ENCODE results near the gene BEST3. TPM values are rescaled to one million over a fixed set of nuclear protein-coding genes. Genes with fewer than 3 reads are reported as not detected.
A peak's percentile ranks its signal among the peaks of the same experiment; 100 is the strongest.

BEST3 gene
- total RNA-seq (2014; rRNA removed; shearing (Covaris generic)), result 0.05 TPM in 1 of 2 replicates, not detected in the other

DNA sequence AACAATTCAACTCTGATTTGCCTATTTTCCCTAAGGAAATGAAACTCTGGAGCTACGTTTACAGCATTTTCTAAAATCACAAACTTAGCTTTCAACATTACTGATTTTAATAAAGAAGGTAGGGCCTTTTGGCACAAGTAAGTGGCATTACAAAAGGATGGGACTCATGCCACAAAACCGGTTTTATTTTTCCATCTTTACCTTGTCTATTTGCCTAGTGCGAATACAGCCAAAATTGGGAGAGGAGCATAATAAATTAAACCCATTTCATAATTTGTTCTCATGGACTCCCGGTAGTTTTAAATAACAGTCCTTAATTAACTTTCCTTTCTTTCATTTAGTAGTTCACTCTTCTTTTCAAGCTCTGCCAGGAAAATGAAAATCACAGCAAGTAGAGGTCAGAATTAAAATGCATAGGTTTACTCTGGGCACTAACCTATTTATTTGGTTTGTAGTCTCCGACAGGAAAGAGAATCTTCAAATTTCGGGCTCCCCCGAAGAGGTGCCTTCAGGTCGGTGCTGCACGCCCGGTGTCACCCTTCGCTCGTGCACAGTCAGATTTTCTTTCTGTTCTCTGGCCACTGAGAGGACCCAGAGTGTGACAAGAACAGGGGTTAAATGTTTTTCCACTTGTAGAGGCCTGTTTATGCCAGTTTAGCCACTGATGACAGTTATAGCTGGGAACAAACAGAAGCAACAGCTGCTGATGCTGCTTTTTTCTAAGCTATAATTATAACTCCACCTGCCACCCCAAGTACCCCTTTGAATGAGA lies at the start of gene BEST3:
TSS of gene BEST3 (minus strand) at position 535 of the 772 bp plus-strand sequence. CDS start 1,505 bp downstream, outside the sequence.
- Histone ChIP-seq H3K9me3 (replicated peaks) (no peaks in the 10 kb centered on the region), H3K4me3 (no peak within 1 kb of the TSS), H3K36me3 (no peaks in the 10 kb centered on the region), H3K4me1 (no peaks in the 10 kb centered on the region), H3K27ac (no peak within 1 kb of the TSS), H3K27me3 (no peaks in the 10 kb centered on the region)
- DNase-seq, result peak; percentile 6 to 29

DNA sequence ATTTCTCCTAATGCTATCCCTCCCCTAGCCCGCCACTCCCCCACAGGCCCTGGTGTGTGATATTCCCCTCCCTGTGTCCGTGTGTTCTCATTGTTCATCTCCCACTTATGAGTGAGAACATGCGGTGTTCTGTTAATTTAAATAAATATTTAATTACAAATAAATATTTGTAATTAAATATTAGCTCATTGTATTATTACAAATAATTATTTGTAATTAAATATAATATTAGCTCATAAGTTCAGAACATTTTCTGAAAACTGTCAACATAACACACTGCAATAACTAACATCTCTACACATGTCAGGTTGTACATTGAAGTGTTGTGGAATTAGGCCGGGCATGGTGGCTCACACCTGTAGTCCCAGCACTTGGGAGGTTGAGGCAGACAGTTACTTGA lies 45.0 kb upstream of the BEST3 start:
- DNase-seq, result no peak

DNA sequence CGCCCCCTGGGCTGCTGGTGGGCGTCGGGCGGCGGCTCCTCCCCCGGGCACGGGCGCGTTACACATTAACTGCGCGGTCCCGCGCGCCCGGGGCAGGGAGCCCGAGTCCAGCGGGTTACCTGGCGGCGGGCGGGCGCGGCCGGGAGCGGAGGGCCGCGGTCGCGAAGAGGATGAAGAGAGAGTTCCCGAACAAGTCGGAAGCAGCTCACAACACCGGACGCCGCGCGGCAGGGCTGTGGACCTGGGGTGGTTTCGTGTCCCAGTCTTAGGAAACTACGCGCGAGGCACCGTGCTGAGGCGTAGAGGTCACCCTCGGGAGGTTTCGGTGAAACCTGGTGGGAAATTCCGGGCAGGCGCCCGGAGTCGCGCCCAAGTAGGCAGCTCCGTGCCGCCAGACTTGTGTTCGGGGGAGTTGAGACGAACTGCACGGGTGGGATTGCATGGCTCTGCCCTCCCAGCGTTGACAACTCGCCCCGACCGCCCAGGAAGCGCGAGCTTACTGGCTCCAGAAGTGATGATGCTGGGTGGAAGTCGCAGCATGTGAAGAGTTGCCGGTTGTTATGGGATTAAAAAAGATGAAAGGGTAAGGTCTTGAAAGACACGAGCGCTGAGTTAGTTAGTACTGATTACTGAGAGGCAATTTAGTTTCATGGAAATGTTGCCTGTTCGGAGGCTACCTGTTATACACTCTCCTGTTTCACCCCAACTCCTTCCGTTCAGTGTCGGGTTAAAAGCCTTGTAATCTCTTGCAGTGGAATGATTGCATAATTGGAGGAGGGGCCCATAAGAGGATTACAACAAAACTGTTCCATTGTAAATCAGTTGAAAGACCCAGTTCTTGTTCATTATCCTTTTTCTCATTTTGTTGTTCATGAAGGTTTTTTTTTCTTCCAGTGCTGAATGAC lies 40.4 kb upstream of the BEST3 start:
- H3K4me1 ChIP-seq, result peaks cover 3% of the 10 kb centered on the region; the same call in 1 of the 2 replicates
- H3K27ac ChIP-seq, result no peak overlapping the region
- H3K4me3 ChIP-seq, result peak overlapping the region; percentile 95

More for the DNA sequence above, 45.0 kb upstream of the BEST3 start:
- Histone ChIP-seq H3K27ac (no peak overlapping the region), H3K4me3 (no peak overlapping the region), H3K4me1 (peaks cover 3% of the 10 kb centered on the region; the same call in 1 of the 2 replicates), H3K36me3 (no peaks in the 10 kb centered on the region), H3K9me3 (replicated peaks) (no peaks in the 10 kb centered on the region), H3K27me3 (no peaks in the 10 kb centered on the region)

DNA sequence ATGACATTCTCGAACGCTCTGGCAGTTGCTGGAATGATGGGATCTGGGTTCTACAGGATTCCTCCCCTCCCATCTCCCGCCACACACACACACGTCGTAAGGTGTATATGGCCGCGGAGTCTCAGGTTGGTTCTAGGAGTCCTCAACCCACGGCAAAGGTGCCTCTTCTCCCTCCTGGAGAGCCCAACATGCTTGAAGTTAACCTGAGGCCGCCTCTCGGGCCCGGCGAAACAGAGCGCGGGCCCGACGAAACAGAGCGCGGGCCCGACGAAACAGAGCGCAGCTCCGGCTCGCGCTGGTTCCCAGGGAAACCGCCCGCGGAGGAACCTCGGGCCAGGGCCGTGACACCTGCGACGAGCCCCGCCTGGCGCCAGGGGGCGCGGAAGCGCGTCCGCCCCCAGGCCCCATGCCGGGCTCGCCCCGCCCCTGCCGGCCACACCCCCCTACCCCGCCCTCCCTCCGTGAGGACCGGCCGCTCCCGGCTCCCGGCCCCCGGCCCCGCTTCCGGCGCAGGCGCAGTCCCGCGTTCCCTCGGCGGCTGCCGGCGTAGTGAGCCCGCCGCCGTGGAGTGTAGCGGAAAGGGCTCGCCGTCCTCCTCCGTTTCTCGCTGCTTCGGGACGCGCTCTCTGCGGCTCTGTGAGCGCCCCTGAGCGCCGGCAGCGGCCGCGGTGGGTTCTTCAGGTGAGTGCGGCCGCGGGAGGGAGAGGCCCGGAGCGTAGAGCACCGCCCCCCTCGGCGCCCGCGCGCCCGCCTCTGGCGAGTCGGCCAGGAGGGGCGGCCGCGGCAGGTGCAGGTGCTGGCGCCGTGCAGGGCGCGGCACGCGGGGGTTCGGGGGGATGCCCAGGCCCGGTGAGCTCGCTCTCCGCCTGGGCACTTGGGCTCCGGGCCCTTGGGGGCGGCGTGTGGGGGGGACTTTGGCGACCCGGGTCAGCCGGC lies 39.5 kb upstream of the BEST3 start, which contains the start of gene RAB3IP:
TSS of gene RAB3IP (plus strand) at position 510 of the 936 bp plus-strand sequence. CDS start 16,549 bp downstream, outside the sequence.
- Histone ChIP-seq H3K27me3 (no peaks in the 10 kb centered on the region), H3K36me3 (no peaks in the 10 kb centered on the region), H3K27ac (no peak within 1 kb of the TSS), H3K9me3 (replicated peaks) (no peaks in the 10 kb centered on the region; the same call in 1 of the 2 replicates), H3K4me1 (peaks cover 3% of the 10 kb centered on the region; the same call in 1 of the 2 replicates), H3K4me3 (peak within 1 kb of the TSS; percentile 95)
- peak; percentile 86 to 87 for DNase-seq

More for the DNA sequence above, 40.4 kb upstream of the BEST3 start:
- H3K36me3 ChIP-seq, result no peaks in the 10 kb centered on the region
- H3K9me3 ChIP-seq (replicated peaks), result no peaks in the 10 kb centered on the region
- no peaks in the 10 kb centered on the region for H3K27me3 ChIP-seq
- peak; percentile 53 to 62 for DNase-seq

DNA sequence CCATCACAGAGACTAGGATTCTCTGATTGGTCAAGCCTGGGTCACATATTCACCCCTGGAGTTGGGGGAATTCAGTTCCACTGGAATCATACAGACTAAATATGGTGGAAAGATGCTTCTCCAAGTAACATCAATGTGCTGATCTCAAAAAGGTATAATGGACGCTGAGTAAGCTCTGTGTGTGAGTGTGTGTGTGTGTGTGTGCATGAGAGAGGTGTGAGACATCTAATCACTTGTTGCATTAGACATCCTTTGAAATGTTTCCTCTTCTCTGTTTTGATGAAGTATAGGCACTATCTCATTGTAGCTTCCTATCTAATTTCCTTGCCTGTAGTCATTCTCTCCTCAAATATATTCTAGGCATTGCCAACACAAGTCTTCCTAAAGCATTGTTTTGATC lies 34.5 kb upstream of the BEST3 start:
- Histone ChIP-seq H3K9me3 (replicated peaks) (no peaks in the 10 kb centered on the region; the same call in 1 of the 2 replicates), H3K36me3 (no peaks in the 10 kb centered on the region), H3K4me1 (no peaks in the 10 kb centered on the region), H3K27ac (no peak overlapping the region), H3K4me3 (no peak overlapping the region), H3K27me3 (no peaks in the 10 kb centered on the region)
- DNase-seq, result no peak

DNA sequence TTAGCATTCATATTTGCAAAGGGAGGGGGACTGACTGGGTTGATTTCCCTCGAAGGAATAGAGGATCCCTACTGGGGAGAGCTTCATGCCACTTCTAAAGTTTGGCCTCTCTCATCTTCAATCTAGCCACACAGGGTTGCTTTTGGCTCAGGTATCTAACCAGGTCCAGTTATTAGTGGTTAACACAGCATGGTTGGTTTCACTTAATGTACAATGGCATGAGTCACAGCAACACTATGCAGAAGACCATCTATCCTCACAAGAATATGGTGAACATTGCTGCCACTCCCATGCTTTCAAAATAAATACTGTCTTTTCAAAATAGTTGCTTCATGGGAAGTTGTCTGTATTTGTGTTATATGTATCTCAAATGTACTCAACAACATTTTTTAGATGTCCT lies 33.0 kb upstream of the BEST3 start:
- no peaks in the 10 kb centered on the region for H3K4me1 ChIP-seq
- no peak for DNase-seq
- H3K36me3 ChIP-seq, result no peaks in the 10 kb centered on the region
- H3K27ac ChIP-seq, result no peak overlapping the region
- H3K9me3 ChIP-seq (replicated peaks), result no peaks in the 10 kb centered on the region; the same call in 1 of the 2 replicates
- no peaks in the 10 kb centered on the region for H3K27me3 ChIP-seq
- no peak overlapping the region for H3K4me3 ChIP-seq

DNA sequence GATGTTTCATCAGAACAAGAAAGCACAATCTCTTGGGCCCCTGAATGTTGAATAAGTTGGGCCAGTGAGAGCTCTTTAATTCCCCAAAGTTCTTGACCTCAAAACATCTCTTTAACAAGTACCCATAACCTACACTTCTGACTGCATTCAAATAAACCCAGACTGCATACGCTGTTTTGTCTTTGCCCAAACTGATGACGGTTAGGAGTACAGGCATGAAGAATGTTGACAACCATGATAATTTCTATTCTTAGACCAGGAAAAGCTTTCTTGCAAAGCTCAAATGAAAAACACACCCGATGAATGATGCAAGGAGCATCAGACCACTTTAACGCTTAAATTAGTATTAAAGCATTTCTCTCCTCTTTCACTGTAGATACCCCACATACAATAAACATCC lies 27.8 kb upstream of the BEST3 start:
- H3K27ac ChIP-seq, result no peak overlapping the region
- H3K4me3 ChIP-seq, result no peak overlapping the region
- no peaks in the 10 kb centered on the region for H3K27me3 ChIP-seq
- H3K36me3 ChIP-seq, result no peaks in the 10 kb centered on the region
- H3K9me3 ChIP-seq (replicated peaks), result no peaks in the 10 kb centered on the region
- DNase-seq, result no peak
- no peaks in the 10 kb centered on the region for H3K4me1 ChIP-seq

DNA sequence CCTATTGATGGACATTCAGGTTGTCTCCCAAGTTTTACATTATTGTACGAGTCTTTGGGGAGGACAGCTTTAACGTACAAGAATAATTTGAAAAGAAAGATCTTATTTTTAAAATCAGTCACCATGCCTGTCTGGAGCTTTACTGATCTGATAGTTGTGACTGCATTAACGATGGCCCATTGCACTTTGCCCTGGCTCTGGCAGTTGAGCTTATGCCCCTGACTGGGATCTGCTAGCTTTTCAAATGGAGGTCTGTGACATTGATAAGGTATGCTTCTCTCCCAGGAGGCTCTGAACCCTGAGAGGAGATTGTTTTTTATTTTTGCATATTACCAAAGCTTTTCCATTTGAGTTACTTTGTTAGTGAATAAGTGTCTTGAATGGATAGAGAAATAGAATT lies 21.6 kb upstream of the BEST3 start:
- H3K36me3 ChIP-seq, result no peaks in the 10 kb centered on the region
- H3K4me3 ChIP-seq, result no peak overlapping the region
- H3K27ac ChIP-seq, result no peak overlapping the region
- H3K9me3 ChIP-seq (replicated peaks), result no peaks in the 10 kb centered on the region
- 0 out of 2 replicates have a peak, but pooled peaks cover 4% of the 10 kb centered on the region for H3K27me3 ChIP-seq
- no peak for DNase-seq
- no peaks in the 10 kb centered on the region for H3K4me1 ChIP-seq

DNA sequence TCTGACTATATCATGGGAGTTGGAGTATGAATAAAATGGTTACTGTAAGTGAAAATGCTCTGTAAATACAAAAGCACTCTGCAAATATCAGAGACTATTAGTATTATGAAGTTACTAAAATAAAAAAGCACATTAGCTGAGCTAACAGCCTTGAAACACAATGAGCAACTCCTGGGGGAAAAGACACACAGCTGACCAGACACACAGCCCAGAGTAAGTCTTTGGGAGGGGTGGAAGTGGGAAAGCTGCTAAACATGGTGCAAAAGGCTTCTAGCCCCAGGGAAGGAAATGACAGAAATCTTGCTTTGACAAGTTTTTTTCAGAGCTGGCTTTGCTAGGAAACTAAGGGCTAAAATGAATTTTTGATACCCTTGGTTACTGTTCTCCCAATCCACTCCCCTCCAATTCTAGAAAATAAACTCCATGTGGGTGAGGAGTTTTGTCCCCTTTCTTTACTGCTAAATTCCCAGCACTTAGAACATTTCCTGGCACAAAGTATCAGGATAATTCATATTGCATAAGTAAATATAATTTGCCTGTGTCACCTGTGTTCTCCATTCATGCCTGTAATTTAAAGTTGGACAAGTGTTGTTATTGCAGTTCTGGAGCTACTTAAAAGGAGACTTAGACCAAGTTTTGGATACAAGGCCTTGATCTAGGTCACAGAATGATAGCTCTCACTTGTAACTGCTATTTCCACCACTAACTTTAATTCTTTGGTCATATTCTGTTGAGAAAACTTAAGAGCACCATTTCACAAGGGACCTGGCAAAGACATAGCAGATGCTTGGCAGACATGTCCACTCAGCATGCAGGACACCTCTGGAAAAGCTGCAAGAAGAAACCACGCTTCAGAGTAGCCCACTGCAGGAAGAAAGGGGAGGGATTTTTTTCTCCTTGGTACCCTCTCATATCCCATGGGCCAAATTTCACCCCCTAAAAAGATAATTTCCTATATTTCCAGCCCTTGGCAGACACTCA lies 20.5 kb upstream of the BEST3 start:
- DNase-seq, result no peak
- H3K27me3 ChIP-seq, result 0 out of 2 replicates have a peak, but pooled peaks cover 4% of the 10 kb centered on the region
- H3K4me1 ChIP-seq, result no peaks in the 10 kb centered on the region
- no peaks in the 10 kb centered on the region for H3K9me3 ChIP-seq (replicated peaks)
- no peak overlapping the region for H3K4me3 ChIP-seq
- no peaks in the 10 kb centered on the region for H3K36me3 ChIP-seq
- no peak overlapping the region for H3K27ac ChIP-seq

DNA sequence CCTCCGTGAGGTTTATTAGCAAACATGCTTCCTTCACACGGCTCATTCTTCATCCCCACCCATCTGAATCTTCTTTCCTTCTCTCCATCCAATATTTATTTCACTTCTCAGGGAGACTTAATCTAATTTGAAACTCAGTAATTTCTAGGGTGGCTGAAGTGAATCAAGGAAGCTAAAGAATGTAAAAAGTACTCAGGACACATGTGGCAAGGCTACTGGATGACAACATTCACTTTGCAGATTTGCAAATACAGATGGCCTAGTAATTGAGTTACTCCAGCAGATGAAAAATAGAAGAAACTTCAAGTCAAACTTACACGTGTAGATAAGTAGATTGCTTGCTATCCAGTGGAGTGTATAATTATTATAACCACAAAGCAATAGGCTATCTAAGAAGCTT lies 15.4 kb upstream of the BEST3 start:
- H3K36me3 ChIP-seq, result no peaks in the 10 kb centered on the region
- no peak for DNase-seq
- no peaks in the 10 kb centered on the region for H3K27me3 ChIP-seq
- H3K4me1 ChIP-seq, result no peaks in the 10 kb centered on the region
- H3K9me3 ChIP-seq (replicated peaks), result no peaks in the 10 kb centered on the region
- no peak overlapping the region for H3K4me3 ChIP-seq
- no peak overlapping the region for H3K27ac ChIP-seq

DNA sequence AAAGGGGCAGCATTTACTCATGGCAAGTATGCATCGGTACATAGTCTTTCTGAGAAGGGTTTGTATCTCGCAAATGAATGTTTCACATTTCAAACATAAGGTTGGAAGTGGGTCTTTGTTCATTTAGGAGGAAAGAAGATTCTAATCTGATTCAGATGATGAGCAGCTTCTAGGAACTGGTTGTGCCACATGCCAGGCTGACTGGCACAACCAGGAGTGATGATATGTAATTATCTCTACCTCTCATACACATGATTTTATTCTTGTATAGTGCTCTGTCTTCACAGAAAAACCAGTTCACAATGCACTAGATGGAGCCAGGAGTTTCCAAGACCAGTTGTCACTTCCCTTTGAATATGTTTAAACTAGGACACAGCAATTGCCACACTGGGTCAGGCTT lies 13.7 kb upstream of the BEST3 start:
- H3K27ac ChIP-seq, result no peak overlapping the region
- no peak overlapping the region for H3K4me3 ChIP-seq
- no peaks in the 10 kb centered on the region for H3K9me3 ChIP-seq (replicated peaks)
- no peaks in the 10 kb centered on the region for H3K27me3 ChIP-seq
- DNase-seq, result no peak
- no peaks in the 10 kb centered on the region for H3K36me3 ChIP-seq
- H3K4me1 ChIP-seq, result no peaks in the 10 kb centered on the region

DNA sequence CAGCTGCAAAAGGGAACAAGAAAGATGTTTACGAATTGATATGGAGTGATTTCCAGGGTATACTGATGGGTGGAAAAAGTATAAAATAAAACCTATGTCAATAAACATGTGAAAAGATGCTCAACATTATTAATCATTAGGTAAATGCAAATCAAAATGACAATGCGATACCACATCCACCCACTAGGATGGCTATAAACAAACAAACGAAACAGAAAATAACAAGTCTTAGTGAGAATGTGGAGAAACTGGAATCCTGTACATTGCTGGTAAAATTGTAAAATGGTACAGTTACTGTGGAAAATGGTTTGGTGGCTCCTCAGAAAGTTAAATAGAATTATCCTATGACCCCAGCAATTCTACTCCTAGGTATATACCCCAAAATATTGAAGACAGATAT lies 9.5 kb upstream of the BEST3 start:
- H3K27ac ChIP-seq, result no peak overlapping the region
- H3K9me3 ChIP-seq (replicated peaks), result no peaks in the 10 kb centered on the region
- DNase-seq, result no peak
- no peaks in the 10 kb centered on the region for H3K27me3 ChIP-seq
- H3K4me3 ChIP-seq, result no peak overlapping the region
- H3K36me3 ChIP-seq, result no peaks in the 10 kb centered on the region
- H3K4me1 ChIP-seq, result no peaks in the 10 kb centered on the region

DNA sequence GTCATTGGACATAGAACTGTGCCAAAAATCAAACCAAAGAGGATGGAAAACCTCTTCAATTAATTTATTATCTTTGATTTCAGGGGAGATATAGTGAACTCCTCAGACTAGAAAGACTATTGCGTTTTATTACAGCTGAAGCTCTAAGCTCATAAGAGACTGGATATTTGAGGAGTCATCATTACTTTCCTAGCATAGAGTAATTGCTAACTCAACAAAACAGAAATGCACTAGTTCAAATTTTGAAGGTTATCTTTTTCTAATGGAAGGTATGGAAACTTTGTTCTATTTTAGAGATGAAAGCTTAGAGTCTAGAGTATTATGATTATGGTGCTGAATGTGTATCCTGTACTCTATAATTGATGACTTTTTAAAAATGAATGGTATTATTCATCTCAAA lies 5.3 kb upstream of the BEST3 start:
- Histone ChIP-seq H3K27ac (no peak overlapping the region), H3K4me1 (no peaks in the 10 kb centered on the region), H3K9me3 (replicated peaks) (no peaks in the 10 kb centered on the region), H3K36me3 (no peaks in the 10 kb centered on the region), H3K4me3 (no peak overlapping the region), H3K27me3 (no peaks in the 10 kb centered on the region)
- no peak for DNase-seq
